Brain microvascular endothelial cell (primary cell): Measurements from ENCODE around the gene CFAP99.

ENCODE experiments used
- DNase-seq: peaks from one replicate; pipeline ENCODE4 v3.0.0-alpha.2; 2020
- H3K27ac ChIP-seq: fragments of 250-450 bp; sonication (Bioruptor Pico); 2 replicates; pipeline ENCODE4 v1.5.1; 2020; ENCODE audit warnings: mild to moderate bottlenecking, moderate library complexity
- H3K27me3 ChIP-seq: fragments of 250-450 bp; sonication (Bioruptor Pico); replicated peaks from 2 replicates; pipeline ENCODE4 v1.5.1; 2020; ENCODE audit warnings: mild to moderate bottlenecking
- H3K36me3 ChIP-seq: fragments of 250-450 bp; sonication (Bioruptor Pico); replicated peaks from 2 replicates; pipeline ENCODE4 v1.5.1; 2020; ENCODE audit warnings: mild to moderate bottlenecking
- H3K4me3 ChIP-seq: 2 replicates; pipeline ENCODE4 v1.5.1; 2011; ENCODE audit warnings: low read depth, mild to moderate bottlenecking, control low read depth, low read length, moderate library complexity
- CTCF ChIP-seq: IDR thresholded peaks from 2 replicates; pipeline ENCODE4 v1.5.1; 2011; ENCODE audit warnings: low read depth, mild to moderate bottlenecking, moderate library complexity, low read length, control low read depth, inconsistent platforms; ENCODE audit errors: missing control alignments
- in situ Hi-C: cut with HindIII; loops from 2 replicates; pipeline ENCODE4 v1.10.0; 2017; ENCODE audit warnings: low sequenced_read_pairs, low pct_ligation_motif_present

CFAP99 gene

GRCh38 chr4:2482693-2483092, 63.9 kb downstream of the CFAP99 start:
- in situ Hi-C loops, result no loop called here
- H3K36me3 ChIP-seq, result no peaks in the 10 kb centered on the region
- H3K4me3 ChIP-seq, result no peak overlapping the region
- H3K27ac ChIP-seq, result no peak overlapping the region
- no peaks in the 10 kb centered on the region for H3K27me3 ChIP-seq
- TF ChIP-seq CTCF, result no peak
- peak; percentile 32 for DNase-seq

DNA sequence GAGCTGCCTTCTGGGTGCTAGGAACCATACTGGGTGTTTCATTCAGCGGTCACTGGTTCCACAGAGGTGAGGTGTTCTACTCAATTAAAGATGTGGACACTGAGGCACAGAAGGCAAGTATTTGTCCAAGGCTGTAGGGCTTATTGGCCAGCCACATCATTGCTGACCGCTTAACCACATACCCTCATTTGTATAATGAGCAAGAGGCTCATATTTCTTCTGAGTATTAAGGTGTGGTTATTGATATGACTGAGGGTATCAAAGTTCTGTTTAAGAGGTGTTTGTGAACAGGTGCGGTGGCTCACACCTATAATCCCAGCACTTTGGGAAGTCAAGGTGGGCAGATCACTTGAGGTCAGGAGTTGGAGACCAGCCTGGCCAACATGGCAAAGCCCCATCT, 64.5 kb downstream of the CFAP99 start:
- no peaks in the 10 kb centered on the region for H3K27me3 ChIP-seq
- TF ChIP-seq CTCF, result no peak
- no peak overlapping the region for H3K4me3 ChIP-seq
- no peak for DNase-seq
- H3K36me3 ChIP-seq, result no peaks in the 10 kb centered on the region
- H3K27ac ChIP-seq, result no peak overlapping the region
- in situ Hi-C loops, result no loop called here

DNA sequence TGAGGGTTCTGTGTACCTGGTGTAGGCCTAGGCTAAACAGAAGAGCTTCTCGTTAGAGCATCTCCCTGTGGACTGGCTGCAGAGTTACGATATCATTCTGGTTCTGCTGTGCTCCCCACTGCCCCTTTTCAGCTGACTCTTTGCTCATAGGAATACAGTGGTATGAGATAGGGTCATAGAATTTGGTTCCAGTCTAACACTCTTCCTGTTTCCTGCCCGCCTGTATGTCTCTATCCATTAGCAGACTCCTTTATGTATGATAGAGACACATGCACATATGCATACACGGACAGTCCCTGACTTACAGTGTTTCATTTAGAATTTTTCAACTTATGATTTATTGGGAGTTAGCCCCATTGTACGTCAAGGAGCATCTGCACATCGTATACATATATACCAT, 65.4 kb downstream of the CFAP99 start:
- no peak for TF ChIP-seq CTCF
- no peak overlapping the region for H3K27ac ChIP-seq
- in situ Hi-C loops, result no loop called here
- no peaks in the 10 kb centered on the region for H3K27me3 ChIP-seq
- DNase-seq, result no peak
- H3K4me3 ChIP-seq, result no peak overlapping the region
- H3K36me3 ChIP-seq, result peaks cover 2% of the 10 kb centered on the region

GRCh38 chr4:2484993-2485392, 66.2 kb downstream of the CFAP99 start:
- no peak for TF ChIP-seq CTCF
- no peak overlapping the region for H3K27ac ChIP-seq
- no peak for DNase-seq
- H3K4me3 ChIP-seq, result no peak overlapping the region
- peaks cover 3% of the 10 kb centered on the region for H3K36me3 ChIP-seq
- H3K27me3 ChIP-seq, result no peaks in the 10 kb centered on the region
- in situ Hi-C loops, result no loop called here

GRCh38 chr4:2485956-2486355, 67.2 kb downstream of the CFAP99 start:
- in situ Hi-C loops, result no loop called here
- no peak for TF ChIP-seq CTCF
- H3K27me3 ChIP-seq, result no peaks in the 10 kb centered on the region
- H3K27ac ChIP-seq, result no peak overlapping the region
- no peak for DNase-seq
- peaks cover 13% of the 10 kb centered on the region for H3K36me3 ChIP-seq
- H3K4me3 ChIP-seq, result no peak overlapping the region

DNA sequence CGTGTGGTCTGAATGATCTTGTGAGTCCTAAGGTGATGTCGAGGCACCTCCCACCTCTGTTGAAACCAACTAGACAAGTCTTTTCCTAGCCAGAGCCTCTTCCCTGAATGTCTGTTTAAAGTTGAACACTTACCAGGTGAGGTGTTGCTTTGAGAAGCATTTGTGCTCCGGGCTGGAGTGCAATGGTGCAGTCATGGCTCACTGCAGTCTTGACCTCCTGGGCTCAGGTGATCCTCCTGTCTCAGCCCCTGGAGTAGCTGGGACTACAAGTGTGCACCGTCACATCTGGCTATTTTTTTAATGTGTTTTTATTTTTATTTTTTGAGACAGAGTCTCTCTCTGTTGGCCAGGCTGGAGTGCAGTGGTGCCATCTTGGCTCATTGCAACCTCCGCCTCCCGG, 68.2 kb downstream of the CFAP99 start:
- H3K4me3 ChIP-seq, result no peak overlapping the region
- no peaks in the 10 kb centered on the region for H3K27me3 ChIP-seq
- H3K27ac ChIP-seq, result no peak overlapping the region
- DNase-seq, result no peak
- in situ Hi-C loops, result no loop called here
- no peak for TF ChIP-seq CTCF
- peaks cover 20% of the 10 kb centered on the region for H3K36me3 ChIP-seq
